ENCODE measurements around the gene MTMR2. TPM values are rescaled to one million over a fixed set of nuclear protein-coding genes. Genes with fewer than 3 reads are reported as not detected.

The MTMR2 gene
- total and polyA plus RNA-seq, 4 donors: 11.6 to 53.7 (median 24.4) TPM

DNA sequence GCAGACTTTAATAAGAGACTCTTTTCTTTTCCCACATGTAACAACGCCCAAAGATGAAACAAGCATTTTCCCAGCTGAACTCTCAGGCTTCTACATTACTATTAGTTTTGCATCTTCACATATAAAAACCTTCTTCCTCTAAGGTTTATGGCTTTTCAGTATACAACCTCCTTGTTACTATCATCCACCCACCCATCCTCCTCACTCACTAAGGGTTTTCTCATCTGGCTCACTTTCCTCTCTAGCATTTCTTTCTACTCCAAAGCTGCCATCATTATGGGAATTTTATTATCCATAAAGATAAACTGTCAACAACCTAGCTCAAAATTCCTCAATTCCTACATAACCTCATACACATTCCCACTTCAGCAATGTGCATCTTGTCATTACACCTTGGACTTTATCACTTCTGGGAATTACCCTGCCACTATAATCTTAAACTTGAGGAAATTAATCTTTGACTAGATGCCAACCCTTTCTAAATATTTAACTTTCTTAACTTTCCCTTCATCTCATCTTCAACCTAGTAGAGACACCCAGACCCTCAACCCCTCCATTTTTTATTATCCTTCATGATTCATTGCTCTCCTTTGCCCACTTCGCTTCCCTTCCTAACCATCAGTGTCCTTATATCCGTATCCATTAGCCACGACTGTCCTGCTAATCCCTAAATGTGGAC, 30.9 kb downstream of the MTMR2 start:
- DNase-seq: no peak

DNA sequence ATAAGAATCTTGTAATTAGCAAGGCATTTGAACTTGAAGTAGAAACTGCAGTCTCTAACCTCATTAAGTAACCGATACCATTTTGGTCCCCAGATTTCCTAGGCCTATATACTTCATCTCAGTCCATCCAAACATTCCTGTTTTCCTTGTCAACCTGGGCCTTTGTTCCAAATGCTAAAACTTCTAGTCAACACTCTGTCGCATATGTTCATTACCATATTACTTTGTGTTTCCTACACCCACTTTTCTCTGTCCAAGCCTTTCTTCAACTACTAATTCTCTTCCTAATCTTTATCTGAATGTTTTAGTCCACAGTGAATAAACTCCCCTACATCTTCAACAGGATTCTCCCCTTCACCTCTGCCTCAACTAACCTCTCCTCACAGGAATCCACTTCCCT, 31.4 kb downstream of the MTMR2 start:
- ATAC-seq (ENCODE audit: insufficient read depth, low FRiP score) (no peak), DNase-seq (no peak)
- peaks cover 0 to 12% (median 4%) of the 10 kb centered on the region in 5 donors for H3K4me1 ChIP-seq (ENCODE audit: control insufficient read depth in 5 of 5, insufficient read depth in 5 of 5, low read length in 5 of 5)
- TF ChIP-seq, protein P1, sequence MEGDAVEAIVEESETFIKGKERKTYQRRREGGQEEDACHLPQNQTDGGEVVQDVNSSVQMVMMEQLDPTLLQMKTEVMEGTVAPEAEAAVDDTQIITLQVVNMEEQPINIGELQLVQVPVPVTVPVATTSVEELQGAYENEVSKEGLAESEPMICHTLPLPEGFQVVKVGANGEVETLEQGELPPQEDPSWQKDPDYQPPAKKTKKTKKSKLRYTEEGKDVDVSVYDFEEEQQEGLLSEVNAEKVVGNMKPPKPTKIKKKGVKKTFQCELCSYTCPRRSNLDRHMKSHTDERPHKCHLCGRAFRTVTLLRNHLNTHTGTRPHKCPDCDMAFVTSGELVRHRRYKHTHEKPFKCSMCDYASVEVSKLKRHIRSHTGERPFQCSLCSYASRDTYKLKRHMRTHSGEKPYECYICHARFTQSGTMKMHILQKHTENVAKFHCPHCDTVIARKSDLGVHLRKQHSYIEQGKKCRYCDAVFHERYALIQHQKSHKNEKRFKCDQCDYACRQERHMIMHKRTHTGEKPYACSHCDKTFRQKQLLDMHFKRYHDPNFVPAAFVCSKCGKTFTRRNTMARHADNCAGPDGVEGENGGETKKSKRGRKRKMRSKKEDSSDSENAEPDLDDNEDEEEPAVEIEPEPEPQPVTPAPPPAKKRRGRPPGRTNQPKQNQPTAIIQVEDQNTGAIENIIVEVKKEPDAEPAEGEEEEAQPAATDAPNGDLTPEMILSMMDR (IDR thresholded peaks at IDR 0.05; ENCODE audit: control extremely low read depth, extremely low read depth): no peak
- WGBS, 2 donors: 96 to 99% methylated on average over 2 of the region's 2 CpGs
- no peak overlapping the region for H3K27ac ChIP-seq (ENCODE audit: low read depth in 1 of 2, low read length in 1 of 2)
- H3K4me3 ChIP-seq: no peak overlapping the region
- H3K9ac ChIP-seq (ENCODE audit: insufficient read depth in 1 of 2, low read length in 2 of 2): no peak overlapping the region
- H3K36me3 ChIP-seq (ENCODE audit: control insufficient read depth in 4 of 4, insufficient read depth in 4 of 4, low read length in 4 of 4): peaks cover 0 to 1% (median 0%) of the 10 kb centered on the region in 4 donors
- H3K27me3 ChIP-seq (ENCODE audit: control insufficient read depth in 3 of 3, insufficient read depth in 3 of 3, low read length in 2 of 3): no peaks in the 10 kb centered on the region
- no peaks in the 10 kb centered on the region for H3K9me3 ChIP-seq (ENCODE audit: control insufficient read depth in 4 of 4, insufficient read depth in 3 of 4, low read length in 3 of 4)

More for the DNA sequence above, 30.9 kb downstream of the MTMR2 start:
- TF ChIP-seq, protein P1 (IDR thresholded peaks at IDR 0.05; ENCODE audit: control extremely low read depth, extremely low read depth): no peak
- H3K9ac ChIP-seq (ENCODE audit: insufficient read depth in 1 of 2, low read length in 2 of 2): no peak overlapping the region
- H3K27me3 ChIP-seq (ENCODE audit: control insufficient read depth in 3 of 3, insufficient read depth in 3 of 3, low read length in 2 of 3): no peaks in the 10 kb centered on the region
- no peak overlapping the region for H3K4me3 ChIP-seq
- H3K9me3 ChIP-seq (ENCODE audit: control insufficient read depth in 4 of 4, insufficient read depth in 3 of 4, low read length in 3 of 4): no peaks in the 10 kb centered on the region
- ATAC-seq (ENCODE audit: insufficient read depth, low FRiP score): no peak
- no peaks in the 10 kb centered on the region for H3K36me3 ChIP-seq (ENCODE audit: control insufficient read depth in 4 of 4, insufficient read depth in 4 of 4, low read length in 4 of 4)
- H3K27ac ChIP-seq (ENCODE audit: low read depth in 1 of 2, low read length in 1 of 2): no peak overlapping the region
- WGBS, 2 donors: 94 to 96% methylated on average over 4 of the region's 4 CpGs
- H3K4me1 ChIP-seq (ENCODE audit: control insufficient read depth in 5 of 5, insufficient read depth in 5 of 5, low read length in 5 of 5): peaks cover 0 to 11% (median 4%) of the 10 kb centered on the region in 5 donors

DNA sequence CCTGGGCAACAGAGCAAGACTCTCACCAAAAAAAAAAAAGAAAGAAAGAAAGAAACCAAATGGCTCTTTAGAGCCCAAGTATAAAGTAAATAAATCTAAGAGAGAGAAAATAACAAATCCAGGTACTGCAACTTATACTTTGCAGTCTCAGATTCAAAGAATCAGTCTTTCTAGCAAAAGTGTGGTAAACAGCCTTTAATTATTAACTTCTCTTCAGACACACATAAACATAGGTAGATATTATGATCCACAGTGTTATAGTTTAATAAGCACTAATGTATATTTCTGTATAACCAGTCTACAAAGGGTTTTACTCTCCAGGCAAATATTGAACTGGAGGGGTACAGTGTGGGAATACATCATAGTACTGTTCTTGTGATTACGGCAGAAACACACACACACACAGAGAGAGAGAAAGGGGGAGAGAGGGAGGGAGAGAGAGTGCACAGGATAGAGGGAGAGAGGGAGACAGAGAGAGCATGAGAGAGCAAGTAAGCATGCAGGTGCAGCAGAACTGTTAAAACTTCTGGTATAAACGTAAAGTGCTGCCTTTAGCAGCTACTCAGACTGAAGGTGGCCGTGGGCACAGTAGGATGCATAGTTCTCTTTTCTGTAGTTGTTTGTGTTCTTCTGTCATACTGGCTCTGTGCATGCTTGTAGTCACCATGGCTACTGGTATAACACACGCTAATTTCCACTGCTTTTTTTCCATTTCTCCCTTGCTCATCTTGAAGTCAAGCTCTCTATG, 32.3 kb downstream of the MTMR2 start:
- DNase-seq: peak in 2 of 3 donors; percentile 52 to 58
- WGBS, 2 donors: 64% methylated on average over 4 of the region's 4 CpGs
- no peak for ATAC-seq (ENCODE audit: insufficient read depth, low FRiP score)

More for the DNA sequence above, 32.3 kb downstream of the MTMR2 start:
- H3K27me3 ChIP-seq (ENCODE audit: control insufficient read depth in 3 of 3, insufficient read depth in 3 of 3, low read length in 2 of 3): no peaks in the 10 kb centered on the region
- H3K9ac ChIP-seq (ENCODE audit: insufficient read depth in 1 of 2, low read length in 2 of 2): no peak overlapping the region
- H3K36me3 ChIP-seq (ENCODE audit: control insufficient read depth in 4 of 4, insufficient read depth in 4 of 4, low read length in 4 of 4): peaks cover 0 to 6% (median 0%) of the 10 kb centered on the region in 4 donors
- no peak overlapping the region for H3K27ac ChIP-seq (ENCODE audit: low read depth in 1 of 2, low read length in 1 of 2)
- TF ChIP-seq, protein P1 (IDR thresholded peaks at IDR 0.05; ENCODE audit: control extremely low read depth, extremely low read depth): no peak
- H3K4me1 ChIP-seq (ENCODE audit: control insufficient read depth in 5 of 5, insufficient read depth in 5 of 5, low read length in 5 of 5): peaks cover 0 to 12% (median 4%) of the 10 kb centered on the region in 5 donors
- H3K9me3 ChIP-seq (ENCODE audit: control insufficient read depth in 4 of 4, insufficient read depth in 3 of 4, low read length in 3 of 4): no peaks in the 10 kb centered on the region
- H3K4me3 ChIP-seq: no peak overlapping the region
